Kidney (tissue), 14 donors: ENCODE measurements around the gene SPAG6. TPM values are rescaled to one million over a fixed set of nuclear protein-coding genes. Genes with fewer than 3 reads are reported as not detected.

Source experiments
- DNase-seq, 5 donors: peaks; one replicate each; pipeline ENCODE4 v3.0.0-alpha.2; 2013 to 2020
- FAIRE-seq: peaks from 2 replicates; lab custom pipeline; 2012; peaks lifted over from hg19 to GRCh38; lab: Jason Lieb, UNC
- H3K27ac ChIP-seq, 2 donors: one replicate each; pipeline ENCODE4 v1.7.0; 2013; ENCODE audit warnings: low read depth in 2 of 2, low read length in 2 of 2, inconsistent platforms in 1 of 2
- H3K27me3 ChIP-seq: one replicate; pipeline ENCODE4 v1.7.1; 2013; ENCODE audit warnings: low read length, inconsistent platforms; ENCODE audit not compliant: control insufficient read depth, insufficient read depth
- H3K36me3 ChIP-seq, 3 donors: one replicate each; pipeline versions ENCODE4 v1.7.0 to v1.7.1; 2013; ENCODE audit warnings: low read length in 3 of 3, control low read depth in 1 of 3, inconsistent platforms in 1 of 3; ENCODE audit not compliant: insufficient read depth in 3 of 3, control insufficient read depth in 2 of 3
- H3K4me1 ChIP-seq, 3 donors: one replicate each; pipeline versions ENCODE4 v1.7.0 to v1.7.1; 2013; ENCODE audit warnings: low read length in 3 of 3, inconsistent platforms in 1 of 3, low read depth in 1 of 3; ENCODE audit not compliant: control insufficient read depth in 2 of 3, insufficient read depth in 2 of 3
- H3K4me3 ChIP-seq, 3 donors: one replicate each; pipeline versions ENCODE4 v1.7.0 to v1.8.1; 2013; ENCODE audit warnings: low read length in 3 of 3, control low read depth in 1 of 3, inconsistent platforms in 1 of 3
- H3K9ac ChIP-seq, 3 donors: one replicate each; pipeline versions ENCODE4 v1.7.0 to v1.7.1; 2013; ENCODE audit warnings: low read length in 3 of 3, control low read depth in 1 of 3, inconsistent platforms in 1 of 3
- H3K9me3 ChIP-seq, 3 donors: one replicate each; pipeline versions ENCODE4 v1.7.0 to v1.7.1; 2013; ENCODE audit warnings: low read length in 3 of 3, control low read depth in 1 of 3, inconsistent platforms in 1 of 3; ENCODE audit not compliant: control insufficient read depth in 2 of 3, insufficient read depth in 1 of 3
- CTCF ChIP-seq: IDR thresholded peaks from 3 replicates; pipeline ENCODE4 v1.5.1; 2012; ENCODE audit warnings: mild to moderate bottlenecking, moderate library complexity, borderline replicate concordance; ENCODE audit not compliant: insufficient read depth; ENCODE audit errors: extremely low read depth
- intact Hi-C: fragments of 100-400 bp; cut with DNase I; formaldehyde crosslinking; loops from one replicate; pipeline ENCODE4 v1.11.1; 2022
- polyA plus RNA-seq: library from polyadenylated mRNA; stranded (reverse); fragments of 350-450 nt; fragmentation: Illumina TruSeq; extraction: RNeasy Lipid Tissue Mini Kit (QIAGEN cat#74804); gene quantifications from one replicate; pipeline ENCODE4 v1.2.3, GENCODE V29; 2014; ENCODE audit warnings: low read depth, low replicate concordance; ENCODE audit not compliant: insufficient read depth
- total RNA-seq: library from RNA; stranded (reverse); fragmentation: NEBNext Ultra II Directional; extraction: Animal tissue kit (Norgen Biotek cat#: 25700); gene quantifications from one replicate; pipeline ENCODE4 v1.2.1, GENCODE V29; 2021
- donor health status: control.
- donor health status: control.
- donor health status: control.
- donor health status: control.
- donor health status: control.
- donor health status: DM: yes; HTN: yes; CAD: no.
- donor health status: Normal renal cell carcinoma (clear cell type).

Gene SPAG6
- total and polyA plus RNA-seq, 2 donors from 2014 or later: 0.30 to 8.4 TPM

GRCh38 chr10:22372917-22373316 is 27.6 kb downstream of the SPAG6 start:
- DNase-seq: no peak
- no peak overlapping the region for H3K4me3 ChIP-seq

GRCh38 chr10:22374489-22375126 is 29.3 kb downstream of the SPAG6 start:
- Histone ChIP-seq H3K9ac (no peak overlapping the region), H3K4me3 (no peak overlapping the region), H3K27me3 (no peaks in the 10 kb centered on the region), H3K4me1 (no peaks in the 10 kb centered on the region), H3K36me3 (no peaks in the 10 kb centered on the region), H3K9me3 (no peaks in the 10 kb centered on the region), H3K27ac (no peak overlapping the region)
- DNase-seq: no peak
- no peak for TF ChIP-seq CTCF
- no peak for FAIRE-seq
- intact Hi-C loops: no loop called here

More at GRCh38 chr10:22372917-22373316, 27.6 kb downstream of the SPAG6 start:
- no peak for FAIRE-seq
- no peak for TF ChIP-seq CTCF
- H3K4me1 ChIP-seq: no peaks in the 10 kb centered on the region
- H3K36me3 ChIP-seq: no peaks in the 10 kb centered on the region
- no peaks in the 10 kb centered on the region for H3K9me3 ChIP-seq
- H3K27ac ChIP-seq: no peak overlapping the region
- H3K9ac ChIP-seq: no peak overlapping the region
- intact Hi-C loops: no loop called here
- no peaks in the 10 kb centered on the region for H3K27me3 ChIP-seq

- no peak for FAIRE-seq
- no peaks in the 10 kb centered on the region for H3K4me1 ChIP-seq
Observed at GRCh38 chr10:22379059-22379458, 33.8 kb downstream of the SPAG6 start.

More at GRCh38 chr10:22379059-22379458, 33.8 kb downstream of the SPAG6 start:
- Histone ChIP-seq H3K9ac (no peak overlapping the region), H3K9me3 (no peaks in the 10 kb centered on the region), H3K36me3 (no peaks in the 10 kb centered on the region), H3K27ac (no peak overlapping the region), H3K4me3 (no peak overlapping the region), H3K27me3 (no peaks in the 10 kb centered on the region)
- no peak for DNase-seq
- intact Hi-C loops: no loop called here
- no peak for TF ChIP-seq CTCF
